H1 (cell line): ENCODE measurements around the gene S100A10. TPM values are rescaled to one million over a fixed set of nuclear protein-coding genes. Genes with fewer than 3 reads are reported as not detected.

Experiments
- RNF2 ChIP-seq: fragments of 200-900, 300-1000 bp; sonication (generic); IDR thresholded peaks from 2 replicates; pipeline ENCODE4 v1.7.1; 2016; ENCODE audit warnings: borderline replicate concordance, low read depth, mild to moderate bottlenecking, antibody characterized with exemption, low read length; ENCODE audit not compliant: poor library complexity, severe bottlenecking; ENCODE audit errors: missing control alignments
- ZNF274 ChIP-seq: IDR thresholded peaks from 2 replicates; pipeline ENCODE4 v1.7.0; 2012; ENCODE audit warnings: low read length, borderline replicate concordance; ENCODE audit errors: extremely low read depth
- polyA plus RNA-seq, 7 experiments: library from polyadenylated mRNA; depleted of rRNA in 3 of 7; stranded (reverse) in 5 of 7; unstranded in 2 of 7; fragments of >200 nt in 5 of 7; fragments of 200-250 nt in 2 of 7; gene quantifications; 1 replicate in 5 of 7; 2 replicates in 1 of 7; 4 replicates in 1 of 7; pipeline versions ENCODE4 v1.2.1 to v1.2.3, GENCODE V29; 2011 to 2013; ENCODE audit warnings: missing spikeins in 2 of 7, mixed read lengths in 2 of 7
- total RNA-seq: library from RNA; stranded (reverse); fragmentation: NEBNext Ultra II Directional; extraction: Animal tissue kit (Norgen Biotek cat#: 25700); gene quantifications from 2 replicates; pipeline ENCODE4 v1.2.1, GENCODE V29; 2021

Gene S100A10
- total and polyA plus RNA-seq, 2 of the 8 experiments (the other 6 are each of a cell fraction or from before 2014, with no cell fraction given), result 23.9 to 231 TPM

DNA sequence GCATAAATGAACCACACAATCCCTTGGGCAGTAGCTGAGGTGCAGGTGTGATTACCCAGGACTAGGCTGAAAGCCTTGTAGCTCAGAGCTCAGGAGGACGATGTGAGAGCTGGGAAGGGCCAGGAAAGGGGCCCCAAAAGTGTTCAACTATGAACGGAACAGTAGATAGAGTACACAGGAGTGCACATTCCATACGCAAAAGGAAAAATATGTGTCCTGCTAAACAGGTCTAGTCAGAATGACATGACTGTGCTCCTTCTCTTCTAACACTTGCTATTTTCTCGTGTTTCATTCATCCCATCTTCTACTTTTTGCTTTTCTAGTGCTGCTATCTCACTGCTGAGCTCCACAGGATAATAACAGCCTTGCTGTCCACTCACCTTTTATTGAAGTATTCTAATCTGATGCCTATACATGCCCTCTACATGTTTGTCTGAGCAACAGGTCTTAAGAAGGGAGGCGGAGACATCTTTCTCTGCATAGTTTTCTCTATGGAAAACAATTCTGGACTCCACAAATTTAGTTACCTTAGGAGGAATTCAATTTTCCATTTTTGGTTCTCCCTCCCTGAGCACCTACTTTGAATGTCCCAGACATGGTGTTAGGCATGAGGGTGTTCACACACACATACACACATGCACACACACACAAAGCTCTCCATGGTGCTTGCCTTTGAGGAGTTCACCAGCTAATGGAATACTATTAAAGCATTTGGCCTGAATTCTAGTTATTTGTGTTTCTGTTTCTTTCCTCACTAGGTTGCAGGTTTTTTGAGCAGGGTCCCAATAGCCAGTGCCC is 3.4 kb downstream of the S100A10 start (continued):
- TF ChIP-seq RNF2 (no peak), ZNF274 (no peak)
- TF ChIP-seq, all 59 proteins: peak for 0
